Left forelimb (tissue), 1 donor: ENCODE results near the gene TLL1.
A peak's percentile ranks its signal among the peaks of the same experiment; 100 is the strongest.

ENCODE experiments used
- DNase-seq: peaks from one replicate; pipeline ENCODE4 v3.0.0-alpha.2; 2018; ENCODE audit warnings: low spot score

Gene TLL1

GRCh38 chr4:165872461-165873297, at the start of gene TLL1:
Gene TLL1 (plus strand): TSS chr4:165873237. CDS start chr4:165873905, 668 bp downstream.
- DNase-seq, result no peak

DNA sequence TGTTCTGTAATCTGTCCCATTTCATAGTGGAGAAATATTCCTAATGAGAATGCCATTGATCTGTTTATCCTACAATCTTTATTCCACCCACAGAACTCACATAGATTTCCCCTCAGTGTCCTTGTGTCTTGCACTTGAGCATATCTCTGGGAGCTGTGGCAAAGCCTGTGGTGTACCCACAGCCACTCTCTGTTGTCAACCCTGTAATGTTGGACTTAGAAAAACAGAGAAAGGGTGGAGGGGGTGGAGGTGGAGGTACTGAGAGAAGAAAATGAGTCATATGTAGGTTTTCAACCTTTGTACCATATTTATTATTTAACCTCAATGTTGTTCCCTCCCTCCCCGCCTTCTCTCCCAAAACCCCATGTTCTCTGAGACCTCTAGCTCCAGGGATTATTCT, 46.9 kb upstream of the TLL1 start:
- no peak for DNase-seq

DNA sequence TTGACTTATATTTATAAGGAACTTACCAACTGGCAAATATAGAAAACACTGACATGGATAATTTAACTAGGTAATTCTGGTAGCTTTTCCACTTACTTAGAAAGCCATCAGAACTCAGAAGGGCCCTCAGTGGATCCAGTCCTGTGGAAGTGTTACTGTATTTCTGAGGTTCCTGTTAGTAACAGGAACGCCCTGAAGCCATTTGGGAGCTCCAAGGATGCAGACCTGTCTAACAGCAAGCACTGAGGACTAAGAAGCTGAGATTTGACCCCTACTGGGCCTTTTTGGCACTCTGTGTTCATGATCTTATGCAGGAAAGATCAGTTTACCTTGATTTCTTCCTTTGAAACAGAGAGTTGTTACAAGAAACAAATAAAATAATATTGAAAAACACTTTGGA, 46.0 kb upstream of the TLL1 start:
- DNase-seq, result no peak

DNA sequence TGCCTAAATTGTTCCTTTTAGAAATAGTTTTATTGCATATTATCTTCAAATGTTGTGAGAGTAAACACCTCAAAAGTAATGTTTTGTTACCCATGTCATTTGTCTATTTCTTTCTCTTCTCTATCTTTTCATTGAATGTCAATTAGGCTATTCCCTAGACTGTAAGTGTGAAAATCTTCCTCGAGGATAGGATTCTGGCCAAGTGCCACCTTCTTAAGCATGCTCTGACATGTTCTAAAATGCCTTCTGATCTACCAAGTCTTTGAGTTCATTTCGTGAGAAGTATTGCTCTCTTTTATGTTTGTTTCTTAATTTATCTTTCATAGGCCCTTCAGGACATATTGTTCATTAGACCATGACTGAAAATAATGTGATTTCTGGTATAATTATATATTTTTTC, 44.1 kb upstream of the TLL1 start:
- no peak for DNase-seq

DNA sequence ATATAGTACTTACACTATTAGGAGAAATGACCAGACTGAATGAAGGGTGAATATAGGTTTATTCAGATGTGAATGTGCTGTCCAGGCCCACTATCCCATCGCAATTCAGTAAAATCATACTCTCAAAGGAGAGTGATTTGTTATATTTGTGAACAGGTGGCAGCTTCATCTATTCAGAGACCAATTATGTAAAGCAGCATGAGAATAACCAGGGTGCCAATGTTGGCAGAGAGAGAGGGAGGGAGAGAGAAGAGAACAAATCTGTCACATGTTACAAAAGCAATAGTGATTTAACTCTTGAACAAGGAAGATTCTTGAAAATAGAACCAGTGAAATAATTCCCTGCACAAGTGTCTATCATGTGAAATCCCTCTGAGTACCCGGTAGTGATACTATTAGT, 38.9 kb upstream of the TLL1 start:
- DNase-seq, result no peak

DNA sequence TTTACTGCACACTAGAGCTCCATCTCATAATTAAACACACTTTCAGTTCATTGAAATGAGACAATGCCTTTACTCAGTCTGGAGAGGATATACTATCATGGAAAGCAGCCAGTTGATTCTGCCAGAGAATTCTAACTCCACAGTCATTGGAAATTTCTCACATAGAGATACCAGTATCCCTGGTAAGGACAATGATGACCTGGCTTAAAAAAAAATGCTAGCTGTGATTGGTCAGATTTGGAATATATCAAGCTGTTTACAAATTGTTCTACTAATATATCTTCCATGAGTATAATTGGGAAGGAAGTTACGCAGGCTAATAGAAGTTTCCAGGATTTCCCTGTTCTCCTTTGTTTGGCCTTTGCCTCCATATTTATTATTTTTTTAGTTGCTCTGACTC, 34.5 kb upstream of the TLL1 start:
- no peak for DNase-seq

GRCh38 chr4:165839615-165840333, 33.3 kb upstream of the TLL1 start:
- no peak for DNase-seq

- no peak for DNase-seq
These were observed 30.4 kb upstream of the TLL1 start for GRCh38 chr4:165842684-165843083.

DNA sequence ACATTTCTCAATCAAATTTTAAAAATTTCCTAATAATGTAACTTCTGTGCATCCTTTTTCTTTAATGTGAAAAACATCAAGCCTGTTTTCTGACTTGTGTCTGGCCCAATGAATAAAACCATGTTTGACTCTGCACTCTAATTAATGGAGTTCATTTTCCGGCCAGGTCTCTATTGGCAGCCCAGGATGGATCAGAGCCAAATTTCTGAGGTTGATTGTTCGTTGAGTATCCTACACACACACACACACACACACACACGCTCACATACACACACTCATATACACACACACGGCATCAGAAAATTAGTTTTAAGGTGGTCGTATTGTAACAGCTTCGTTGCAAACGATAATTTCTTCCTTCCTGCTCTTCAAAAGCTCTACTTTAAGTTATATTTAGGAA, 28.9 kb upstream of the TLL1 start:
- DNase-seq, result no peak

- DNase-seq, result no peak
These were observed 21.8 kb upstream of the TLL1 start for GRCh38 chr4:165851256-165851655.

GRCh38 chr4:165855191-165855590, 17.8 kb upstream of the TLL1 start:
- DNase-seq, result no peak

DNA sequence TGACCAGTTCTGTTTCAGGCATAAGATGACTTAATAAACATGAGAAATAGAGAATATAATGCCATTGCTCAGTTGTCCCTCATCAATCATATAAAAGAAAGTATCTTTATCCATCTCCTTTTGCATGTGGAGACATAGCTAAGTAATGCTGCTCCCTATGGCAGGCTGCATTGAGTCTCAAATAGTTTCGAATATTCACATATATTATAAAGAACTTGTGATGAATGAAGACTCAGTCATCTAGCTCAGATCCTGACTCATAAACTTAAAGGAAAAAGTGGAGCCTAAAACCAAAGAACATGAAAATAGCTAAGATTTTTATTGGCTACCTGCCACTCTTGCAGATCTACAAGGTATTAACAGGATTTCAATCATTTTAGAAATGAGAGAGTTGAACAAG, 11.7 kb upstream of the TLL1 start:
- no peak for DNase-seq

DNA sequence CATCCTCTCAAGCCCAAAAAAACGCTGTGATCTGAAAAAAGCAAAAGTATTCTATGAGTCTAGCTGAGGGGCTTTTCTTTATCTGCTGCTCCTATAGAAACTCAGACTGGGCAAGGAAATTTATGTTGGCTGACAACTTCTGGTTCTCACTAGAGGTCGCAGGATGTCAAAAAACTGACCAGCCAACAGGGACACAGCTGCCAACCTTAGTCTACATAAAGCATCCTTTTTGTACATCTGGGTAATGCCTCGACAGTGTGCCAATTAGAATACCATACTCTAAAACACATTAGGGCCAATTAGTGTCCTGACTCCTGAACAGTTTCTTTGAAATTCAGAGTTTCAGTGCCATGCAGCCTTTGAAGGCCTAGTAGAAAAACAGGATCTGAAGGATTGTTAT, 8.8 kb upstream of the TLL1 start:
- no peak for DNase-seq

DNA sequence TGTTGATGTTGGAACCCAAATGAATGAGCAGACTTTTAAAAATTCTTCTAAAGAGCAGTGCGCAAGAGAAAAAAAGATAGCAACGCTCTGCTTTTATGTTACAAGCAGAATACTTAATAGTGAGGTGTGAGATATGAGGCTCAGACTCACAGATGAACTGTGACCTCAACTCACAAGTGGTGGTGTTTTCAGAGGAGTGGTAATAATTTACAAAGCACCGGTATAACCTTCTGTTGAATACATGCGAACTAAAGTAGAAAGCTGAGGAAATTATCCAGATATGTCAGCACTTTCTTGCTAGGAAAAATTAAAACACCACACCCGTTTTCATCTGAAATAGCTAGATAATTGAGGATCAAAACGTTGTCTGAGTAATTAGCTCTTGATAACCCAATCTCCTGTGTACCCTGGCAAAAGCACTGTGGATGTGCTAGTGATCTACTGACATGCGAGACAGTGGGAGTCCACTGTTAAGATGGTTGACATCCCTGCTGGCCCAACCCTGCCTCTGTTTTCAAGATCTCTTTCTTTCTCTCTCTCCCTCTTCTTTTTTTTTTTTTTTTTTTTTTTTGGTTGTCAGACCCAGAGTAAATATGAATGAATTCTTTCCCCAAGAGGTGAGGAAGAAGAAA, 6.9 kb upstream of the TLL1 start:
- no peak for DNase-seq

GRCh38 chr4:165867961-165868360, 5.1 kb upstream of the TLL1 start:
- DNase-seq, result no peak

DNA sequence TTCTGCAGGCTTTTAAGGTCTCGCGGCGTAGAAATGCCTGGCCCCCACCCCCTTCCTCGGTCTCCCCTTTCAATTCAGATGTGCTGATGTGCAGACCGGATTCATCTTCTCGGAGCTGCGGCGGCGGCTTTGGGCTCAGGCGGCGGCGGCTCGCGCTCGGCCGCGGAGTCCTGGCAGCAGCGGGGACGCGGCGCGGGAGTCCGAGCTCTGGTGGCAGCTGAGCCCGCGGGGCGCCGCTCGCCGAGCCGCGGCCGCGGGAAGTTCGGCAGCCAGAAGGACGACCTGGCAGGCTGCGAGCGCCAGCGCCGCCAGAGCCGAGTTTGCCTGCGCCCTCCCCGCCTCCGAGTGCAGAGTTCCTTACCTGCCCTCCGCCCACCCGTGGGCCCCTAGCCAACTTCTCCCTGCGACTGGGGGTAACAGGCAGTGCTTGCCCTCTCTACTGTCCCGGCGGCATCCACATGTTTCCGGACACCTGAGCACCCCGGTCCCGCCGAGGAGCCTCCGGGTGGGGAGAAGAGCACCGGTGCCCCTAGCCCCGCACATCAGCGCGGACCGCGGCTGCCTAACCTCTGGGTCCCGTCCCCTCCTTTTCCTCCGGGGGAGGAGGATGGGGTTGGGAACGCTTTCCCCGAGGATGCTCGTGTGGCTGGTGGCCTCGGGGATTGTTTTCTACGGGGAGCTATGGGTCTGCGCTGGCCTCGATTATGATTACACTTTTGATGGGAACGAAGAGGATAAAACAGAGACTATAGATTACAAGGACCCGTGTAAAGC, 448 bp downstream of the TLL1 start:
- peak; percentile 75 for DNase-seq

- no peak for DNase-seq
These were observed 1.2 kb downstream of the TLL1 start for GRCh38 chr4:165874072-165874790.

- DNase-seq, result peak; percentile 70
These were observed 1.8 kb downstream of the TLL1 start for GRCh38 chr4:165874791-165875371.

GRCh38 chr4:165875446-165875845, 2.4 kb downstream of the TLL1 start:
- no peak for DNase-seq

DNA sequence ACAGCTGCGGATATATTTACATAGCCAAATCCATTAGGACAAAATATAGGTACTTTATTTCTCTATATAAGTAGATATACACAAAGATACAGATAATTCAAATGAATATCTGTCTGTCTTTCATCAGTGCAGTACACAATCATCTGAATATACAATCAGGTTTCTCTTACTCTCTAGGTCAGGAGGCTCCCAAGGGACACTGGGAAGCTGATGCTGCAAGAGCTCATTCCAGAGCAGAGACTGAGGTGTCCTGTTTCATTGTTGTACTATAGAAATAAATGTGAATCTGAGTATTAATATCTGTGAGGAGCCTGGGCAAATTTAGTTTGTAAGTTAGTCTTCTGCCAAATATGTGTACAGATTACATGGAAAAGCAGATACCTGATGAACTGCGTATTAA, 4.2 kb downstream of the TLL1 start:
- DNase-seq, result no peak

DNA sequence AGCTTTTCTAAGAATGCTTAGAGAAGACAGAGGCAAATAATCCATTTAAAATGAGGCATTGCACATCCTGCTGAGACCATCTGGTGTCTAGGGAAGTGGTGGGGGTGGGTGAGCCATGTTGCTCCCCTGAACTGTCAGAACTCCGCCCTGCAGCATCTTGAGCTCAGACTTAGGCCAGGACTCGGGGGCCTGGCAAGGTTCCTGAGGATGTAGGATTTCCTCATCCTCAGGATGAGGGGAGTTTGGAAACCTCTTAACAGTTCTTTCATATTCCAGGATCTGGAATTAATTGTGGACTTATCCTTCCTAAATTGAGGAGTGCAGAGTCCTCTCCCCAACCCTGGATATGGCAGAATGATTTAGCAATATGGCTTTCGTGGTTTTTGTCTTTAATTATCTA, 6.6 kb downstream of the TLL1 start:
- no peak for DNase-seq
